SK-N-SH treated with all-trans-retinoic acid at 6 μM for 48 hours (cell line): Measurements from ENCODE around the gene PRR23E.

Experiments used
- ATAC-seq: fragments of 200-7000 bp; cut with Tn5 transposase; 3 replicates; pipeline ENCODE4 v1.9.1; 2020; ENCODE audit warnings: mild to moderate bottlenecking, moderate library complexity
- ARNTL ChIP-seq: fragments of 450-650 bp; formaldehyde crosslinking; IDR thresholded peaks from 2 replicates; pipeline ENCODE4 v1.5.0; 2020; ENCODE audit warnings: low read depth, mild to moderate bottlenecking, moderate library complexity, borderline replicate concordance
- BACH2 ChIP-seq: fragments of 250-450 bp; sonication (Bioruptor Pico); IDR thresholded peaks from 2 replicates; pipeline ENCODE4 v1.9.0; 2021; ENCODE audit warnings: mild to moderate bottlenecking, borderline replicate concordance
- CSDC2 ChIP-seq: fragments of 250-450 bp; sonication (Bioruptor Pico); IDR thresholded peaks from 2 replicates; pipeline ENCODE4 v1.5.0; 2020; ENCODE audit warnings: mild to moderate bottlenecking, moderate library complexity
- ESRRG ChIP-seq: fragments of 250-450 bp; sonication (Bioruptor Pico); IDR thresholded peaks from 2 replicates; pipeline ENCODE4 v1.6.1; 2021; ENCODE audit warnings: mild to moderate bottlenecking
- GLIS3 ChIP-seq: fragments of 250-450 bp; sonication (Bioruptor Pico); IDR thresholded peaks from 2 replicates; pipeline ENCODE4 v1.5.0; 2020; ENCODE audit warnings: mild to moderate bottlenecking, moderate library complexity
- ISL1 ChIP-seq: fragments of 250-450 bp; sonication (Bioruptor Pico); IDR thresholded peaks from 2 replicates; pipeline ENCODE4 v2.1.2; 2022; ENCODE audit warnings: mild to moderate bottlenecking, moderate library complexity
- OSR1 ChIP-seq: fragments of 250-450 bp; sonication (Bioruptor Pico); IDR thresholded peaks from 2 replicates; pipeline ENCODE4 v1.8.0; 2022; ENCODE audit warnings: moderate library complexity, mild to moderate bottlenecking, inconsistent platforms
- PPARA ChIP-seq: fragments of 250-450 bp; sonication (Bioruptor Pico); IDR thresholded peaks from 2 replicates; pipeline ENCODE4 v1.5.0; 2020; ENCODE audit warnings: mild to moderate bottlenecking, borderline replicate concordance
- RARB ChIP-seq: fragments of 250-450 bp; sonication (Bioruptor Pico); IDR thresholded peaks from 2 replicates; pipeline ENCODE4 v1.8.0; 2021; ENCODE audit warnings: mild to moderate bottlenecking, moderate library complexity
- SNAI2 ChIP-seq: fragments of 250-450 bp; sonication (Bioruptor Pico); IDR thresholded peaks from 2 replicates; pipeline ENCODE4 v1.5.0; 2020; ENCODE audit warnings: mild to moderate bottlenecking, moderate library complexity
- TCF4 ChIP-seq: fragments of 250-450 bp; sonication (Bioruptor Pico); IDR thresholded peaks from 2 replicates; pipeline ENCODE4 v1.8.0; 2021; ENCODE audit warnings: mild to moderate bottlenecking, moderate library complexity, borderline replicate concordance
- TSHZ2 ChIP-seq: fragments of 250-450 bp; sonication (Bioruptor Pico); IDR thresholded peaks from 2 replicates; pipeline ENCODE4 v1.5.0; 2020; ENCODE audit warnings: mild to moderate bottlenecking, moderate library complexity
- ZC3H10 ChIP-seq: fragments of 250-450 bp; sonication (Bioruptor Pico); IDR thresholded peaks from 2 replicates; pipeline ENCODE4 v1.5.1; 2021; ENCODE audit warnings: mild to moderate bottlenecking, moderate library complexity
- ZFP3 ChIP-seq: fragments of 250-450 bp; sonication (Bioruptor Pico); IDR thresholded peaks from 2 replicates; pipeline ENCODE4 v1.5.0; 2020; ENCODE audit warnings: mild to moderate bottlenecking, moderate library complexity
- ZFP30 ChIP-seq: fragments of 450-650 bp; formaldehyde crosslinking; IDR thresholded peaks from 2 replicates; pipeline ENCODE4 v1.5.0; 2022; ENCODE audit warnings: mild to moderate bottlenecking, moderate library complexity
- ZNF565 ChIP-seq: fragments of 450-650 bp; formaldehyde crosslinking; conservative IDR thresholded peaks from 2 replicates; pipeline ENCODE4 v1.5.0; 2020; ENCODE audit warnings: low read depth, mild to moderate bottlenecking, moderate library complexity
- ZNF70 ChIP-seq: fragments of 450-650 bp; formaldehyde crosslinking; IDR thresholded peaks from 2 replicates; pipeline ENCODE4 v1.5.0; 2020; ENCODE audit warnings: mild to moderate bottlenecking, moderate library complexity
- ZNF8 ChIP-seq: fragments of 450-650 bp; formaldehyde crosslinking; IDR thresholded peaks from 2 replicates; pipeline ENCODE4 v1.5.0; 2020; ENCODE audit warnings: mild to moderate bottlenecking, moderate library complexity
- TF ChIP-seq, protein P1 (sequence below): fragments of 250-450 bp; sonication (Bioruptor Pico); IDR thresholded peaks from 2 replicates; pipeline ENCODE4 v1.5.1; 2020; ENCODE audit warnings: low read depth, mild to moderate bottlenecking, moderate library complexity
- TF ChIP-seq, protein P2 (sequence below): fragments of 250-450 bp; sonication (Bioruptor Pico); IDR thresholded peaks from 2 replicates; pipeline ENCODE4 v1.5.1; 2021; ENCODE audit warnings: mild to moderate bottlenecking, moderate library complexity
- TF ChIP-seq, protein P3 (sequence below): fragments of 250-450 bp; sonication (Bioruptor Pico); IDR thresholded peaks from 2 replicates; pipeline ENCODE4 v1.8.0; 2021; ENCODE audit warnings: low read depth, mild to moderate bottlenecking, moderate library complexity, borderline replicate concordance
- TF ChIP-seq, protein P4 (sequence below): fragments of 250-450 bp; sonication (Bioruptor Pico); IDR thresholded peaks from 2 replicates; pipeline ENCODE4 v1.8.0; 2020; ENCODE audit warnings: mild to moderate bottlenecking, moderate library complexity, borderline replicate concordance

Gene PRR23E

GRCh38 chr3:127234778-127235177 is 41.8 kb downstream of the PRR23E start:
- no peak for ATAC-seq
- TF ChIP-seq, protein P1, sequence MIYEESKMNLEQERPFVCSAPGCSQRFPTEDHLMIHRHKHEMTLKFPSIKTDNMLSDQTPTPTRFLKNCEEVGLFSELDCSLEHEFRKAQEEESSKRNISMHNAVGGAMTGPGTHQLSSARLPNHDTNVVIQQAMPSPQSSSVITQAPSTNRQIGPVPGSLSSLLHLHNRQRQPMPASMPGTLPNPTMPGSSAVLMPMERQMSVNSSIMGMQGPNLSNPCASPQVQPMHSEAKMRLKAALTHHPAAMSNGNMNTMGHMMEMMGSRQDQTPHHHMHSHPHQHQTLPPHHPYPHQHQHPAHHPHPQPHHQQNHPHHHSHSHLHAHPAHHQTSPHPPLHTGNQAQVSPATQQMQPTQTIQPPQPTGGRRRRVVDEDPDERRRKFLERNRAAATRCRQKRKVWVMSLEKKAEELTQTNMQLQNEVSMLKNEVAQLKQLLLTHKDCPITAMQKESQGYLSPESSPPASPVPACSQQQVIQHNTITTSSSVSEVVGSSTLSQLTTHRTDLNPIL (CRISPR knock-in tag) = no peak
- no peak for TF ChIP-seq ZNF70
- no peak for TF ChIP-seq ZC3H10 (CRISPR knock-in tag)
- no peak for TF ChIP-seq TCF4 (CRISPR knock-in tag)
- TF ChIP-seq ARNTL (CRISPR knock-in tag) = no peak
- TF ChIP-seq ZNF8 (CRISPR knock-in tag) = no peak
- TF ChIP-seq, protein P2, sequence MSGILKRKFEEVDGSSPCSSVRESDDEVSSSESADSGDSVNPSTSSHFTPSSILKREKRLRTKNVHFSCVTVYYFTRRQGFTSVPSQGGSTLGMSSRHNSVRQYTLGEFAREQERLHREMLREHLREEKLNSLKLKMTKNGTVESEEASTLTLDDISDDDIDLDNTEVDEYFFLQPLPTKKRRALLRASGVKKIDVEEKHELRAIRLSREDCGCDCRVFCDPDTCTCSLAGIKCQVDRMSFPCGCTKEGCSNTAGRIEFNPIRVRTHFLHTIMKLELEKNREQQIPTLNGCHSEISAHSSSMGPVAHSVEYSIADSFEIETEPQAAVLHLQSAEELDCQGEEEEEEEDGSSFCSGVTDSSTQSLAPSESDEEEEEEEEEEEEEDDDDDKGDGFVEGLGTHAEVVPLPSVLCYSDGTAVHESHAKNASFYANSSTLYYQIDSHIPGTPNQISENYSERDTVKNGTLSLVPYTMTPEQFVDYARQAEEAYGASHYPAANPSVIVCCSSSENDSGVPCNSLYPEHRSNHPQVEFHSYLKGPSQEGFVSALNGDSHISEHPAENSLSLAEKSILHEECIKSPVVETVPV (CRISPR knock-in tag) = no peak

- no peak for ATAC-seq
- TF ChIP-seq ZNF8 (CRISPR knock-in tag) (no peak), PPARA (CRISPR knock-in tag) (no peak)
Observed at GRCh38 chr3:127235706-127236105, 42.8 kb downstream of the PRR23E start.

DNA sequence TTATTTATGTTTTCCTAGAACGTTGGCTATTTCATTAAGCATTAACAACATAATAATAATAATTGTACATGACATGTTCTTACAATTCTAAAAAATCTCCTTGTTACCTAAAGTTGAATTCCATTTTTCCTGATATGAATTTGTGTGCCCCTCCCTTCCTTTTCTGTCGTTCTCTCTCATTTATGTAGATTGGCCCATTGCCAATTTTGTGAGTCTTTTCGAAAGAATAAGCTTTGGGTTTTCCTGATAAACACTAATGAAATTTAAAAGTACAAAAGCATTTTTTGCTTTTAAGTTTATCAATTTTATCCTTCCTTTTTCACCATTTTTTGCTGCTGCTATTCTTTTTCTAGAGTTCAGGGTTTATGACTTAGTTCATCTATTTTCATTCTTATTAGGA is 44.9 kb downstream of the PRR23E start:
- TF ChIP-seq, protein P3, sequence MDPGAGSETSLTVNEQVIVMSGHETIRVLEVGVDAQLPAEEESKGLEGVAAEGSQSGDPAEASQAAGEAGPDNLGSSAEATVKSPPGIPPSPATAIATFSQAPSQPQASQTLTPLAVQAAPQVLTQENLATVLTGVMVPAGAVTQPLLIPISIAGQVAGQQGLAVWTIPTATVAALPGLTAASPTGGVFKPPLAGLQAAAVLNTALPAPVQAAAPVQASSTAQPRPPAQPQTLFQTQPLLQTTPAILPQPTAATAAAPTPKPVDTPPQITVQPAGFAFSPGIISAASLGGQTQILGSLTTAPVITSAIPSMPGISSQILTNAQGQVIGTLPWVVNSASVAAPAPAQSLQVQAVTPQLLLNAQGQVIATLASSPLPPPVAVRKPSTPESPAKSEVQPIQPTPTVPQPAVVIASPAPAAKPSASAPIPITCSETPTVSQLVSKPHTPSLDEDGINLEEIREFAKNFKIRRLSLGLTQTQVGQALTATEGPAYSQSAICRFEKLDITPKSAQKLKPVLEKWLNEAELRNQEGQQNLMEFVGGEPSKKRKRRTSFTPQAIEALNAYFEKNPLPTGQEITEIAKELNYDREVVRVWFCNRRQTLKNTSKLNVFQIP (CRISPR knock-in tag) = no peak
- TF ChIP-seq BACH2 = no peak
- no peak for TF ChIP-seq ZFP30 (CRISPR knock-in tag)
- TF ChIP-seq ZC3H10 (CRISPR knock-in tag) = no peak
- no peak for TF ChIP-seq RARB
- TF ChIP-seq, protein P1 (CRISPR knock-in tag) = no peak
- TF ChIP-seq ZNF8 (CRISPR knock-in tag) = no peak
- no peak for TF ChIP-seq ISL1
- TF ChIP-seq ZNF70 = no peak
- TF ChIP-seq TCF4 (CRISPR knock-in tag) = no peak
- TF ChIP-seq ARNTL (CRISPR knock-in tag) = no peak
- no peak for TF ChIP-seq TSHZ2 (CRISPR knock-in tag)
- TF ChIP-seq OSR1 (CRISPR knock-in tag) = no peak
- no peak for TF ChIP-seq SNAI2 (CRISPR knock-in tag)
- TF ChIP-seq, protein P2 (CRISPR knock-in tag) = no peak
- no peak for TF ChIP-seq GLIS3
- TF ChIP-seq ZNF565 (CRISPR knock-in tag) = no peak
- TF ChIP-seq PPARA (CRISPR knock-in tag) = no peak
- no peak for ATAC-seq

DNA sequence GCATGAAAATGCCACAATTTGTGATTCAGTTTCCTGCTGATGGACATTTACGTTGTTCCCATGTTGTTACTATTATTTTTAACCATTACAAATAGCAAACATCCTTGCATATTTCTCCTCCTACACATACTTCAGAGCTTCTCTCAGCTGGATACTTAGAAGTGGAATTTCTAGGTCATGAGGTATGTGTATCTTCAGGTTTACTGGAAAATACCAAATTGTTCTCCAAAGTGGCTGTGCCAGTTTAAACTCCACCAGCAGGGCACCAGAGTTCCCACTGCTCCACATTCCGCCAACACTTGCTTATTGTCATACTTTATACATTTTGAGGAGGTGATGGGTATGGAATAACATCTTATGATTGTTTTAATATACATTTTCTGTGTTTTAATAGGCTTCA is 45.7 kb downstream of the PRR23E start:
- ATAC-seq = no peak
- TF ChIP-seq CSDC2 (no peak), ARNTL (CRISPR knock-in tag) (no peak), ISL1 (no peak), OSR1 (CRISPR knock-in tag) (no peak), ZFP3 (CRISPR knock-in tag) (no peak), ZNF8 (CRISPR knock-in tag) (no peak), TCF4 (CRISPR knock-in tag) (no peak), ZFP30 (CRISPR knock-in tag) (no peak), ZC3H10 (CRISPR knock-in tag) (no peak), ESRRG (CRISPR knock-in tag) (no peak)
- TF ChIP-seq, protein P2 (CRISPR knock-in tag) = no peak
- TF ChIP-seq, protein P4, sequence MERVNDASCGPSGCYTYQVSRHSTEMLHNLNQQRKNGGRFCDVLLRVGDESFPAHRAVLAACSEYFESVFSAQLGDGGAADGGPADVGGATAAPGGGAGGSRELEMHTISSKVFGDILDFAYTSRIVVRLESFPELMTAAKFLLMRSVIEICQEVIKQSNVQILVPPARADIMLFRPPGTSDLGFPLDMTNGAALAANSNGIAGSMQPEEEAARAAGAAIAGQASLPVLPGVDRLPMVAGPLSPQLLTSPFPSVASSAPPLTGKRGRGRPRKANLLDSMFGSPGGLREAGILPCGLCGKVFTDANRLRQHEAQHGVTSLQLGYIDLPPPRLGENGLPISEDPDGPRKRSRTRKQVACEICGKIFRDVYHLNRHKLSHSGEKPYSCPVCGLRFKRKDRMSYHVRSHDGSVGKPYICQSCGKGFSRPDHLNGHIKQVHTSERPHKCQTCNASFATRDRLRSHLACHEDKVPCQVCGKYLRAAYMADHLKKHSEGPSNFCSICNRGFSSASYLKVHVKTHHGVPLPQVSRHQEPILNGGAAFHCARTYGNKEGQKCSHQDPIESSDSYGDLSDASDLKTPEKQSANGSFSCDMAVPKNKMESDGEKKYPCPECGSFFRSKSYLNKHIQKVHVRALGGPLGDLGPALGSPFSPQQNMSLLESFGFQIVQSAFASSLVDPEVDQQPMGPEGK = no peak
